ENCODE data around the gene CYBRD1.

Gene CYBRD1

GRCh38 chr2:171574149-171574795, 52.0 kb downstream of the CYBRD1 start:
- H3K9me3 ChIP-seq (ENCODE audit: insufficient read depth, low read depth, low read length), result no peaks in the 10 kb centered on the region
- no peak overlapping the region for H3K4me3 ChIP-seq (ENCODE audit: low read depth, low read length)
- no peak overlapping the region for H2AFZ ChIP-seq (ENCODE audit: insufficient read depth, low read length, poor library complexity)
- no peak overlapping the region for H4K12ac ChIP-seq (ENCODE audit: low read depth, low read length)
- no peak overlapping the region for H3K18ac ChIP-seq (ENCODE audit: low read length)
- no peak overlapping the region for H3K23ac ChIP-seq (ENCODE audit: low read length)
- no peaks in the 10 kb centered on the region for H3K4me1 ChIP-seq (ENCODE audit: control insufficient read depth in 1 of 2, insufficient read depth in 2 of 2, low read length in 2 of 2)
- no peak overlapping the region for H2BK120ac ChIP-seq (ENCODE audit: insufficient read depth, low read length, poor library complexity)
- no peak overlapping the region for H2BK5ac ChIP-seq (ENCODE audit: low read depth, low read length, poor library complexity)
- peak overlapping the region; percentile 23 for H4K8ac ChIP-seq (ENCODE audit: low read depth, low read length)
- WGBS (ENCODE audit: extremely low coverage, insufficient coverage, insufficient read length), result no CpG with 5 or more reads among the region's 21 CpGs
- no peak overlapping the region for H2AK5ac ChIP-seq (ENCODE audit: low read length)
- no peaks in the 10 kb centered on the region for H3K79me2 ChIP-seq (ENCODE audit: control insufficient read depth, insufficient read depth, low read length, poor library complexity)
- H3K27me3 ChIP-seq (ENCODE audit: insufficient read depth, low read length), result no peaks in the 10 kb centered on the region
- H3K27ac ChIP-seq (ENCODE audit: low read depth, low read length), result no peak overlapping the region
- no peak overlapping the region for H2BK12ac ChIP-seq (ENCODE audit: low read length)
- H3K4me2 ChIP-seq (ENCODE audit: low read length), result no peak overlapping the region
- no peak overlapping the region for H3K4ac ChIP-seq (ENCODE audit: low read depth, low read length)
- DNase-seq, result peak; percentile 78 to 88
- H3K14ac ChIP-seq (ENCODE audit: low read length), result no peak overlapping the region
- H4K91ac ChIP-seq (ENCODE audit: low read depth, low read length), result no peak overlapping the region
- H3K36me3 ChIP-seq (ENCODE audit: control insufficient read depth in 1 of 2, insufficient read depth in 2 of 2, low read length in 2 of 2), result no peaks in the 10 kb centered on the region
- H3K79me1 ChIP-seq (ENCODE audit: low read length), result no peaks in the 10 kb centered on the region
- H3K9ac ChIP-seq (ENCODE audit: low read length), result no peak overlapping the region

- H2AK5ac ChIP-seq (ENCODE audit: low read length), result peak overlapping the region; percentile 5
- no peak overlapping the region for H3K4me3 ChIP-seq (ENCODE audit: low read depth, low read length)
- no peaks in the 10 kb centered on the region for H3K9me3 ChIP-seq (ENCODE audit: insufficient read depth, low read depth, low read length)
- H2AFZ ChIP-seq (ENCODE audit: insufficient read depth, low read length, poor library complexity), result no peak overlapping the region
- H3K18ac ChIP-seq (ENCODE audit: low read length), result no peak overlapping the region
- H3K23ac ChIP-seq (ENCODE audit: low read length), result no peak overlapping the region
- H3K9ac ChIP-seq (ENCODE audit: low read length), result no peak overlapping the region
- H3K27ac ChIP-seq (ENCODE audit: low read depth, low read length), result no peak overlapping the region
- H3K4ac ChIP-seq (ENCODE audit: low read depth, low read length), result no peak overlapping the region
- no peak overlapping the region for H4K91ac ChIP-seq (ENCODE audit: low read depth, low read length)
- H3K14ac ChIP-seq (ENCODE audit: low read length), result no peak overlapping the region
- H2BK120ac ChIP-seq (ENCODE audit: insufficient read depth, low read length, poor library complexity), result no peak overlapping the region
- H3K4me1 ChIP-seq (ENCODE audit: control insufficient read depth in 1 of 2, insufficient read depth in 2 of 2, low read length in 2 of 2), result no peaks in the 10 kb centered on the region
- DNase-seq, result no peak
- H3K27me3 ChIP-seq (ENCODE audit: insufficient read depth, low read length), result no peaks in the 10 kb centered on the region
- H4K12ac ChIP-seq (ENCODE audit: low read depth, low read length), result no peak overlapping the region
- WGBS (ENCODE audit: extremely low coverage, insufficient coverage, insufficient read length), result no CpG with 5 or more reads among the region's 5 CpGs
- H3K79me1 ChIP-seq (ENCODE audit: low read length), result no peaks in the 10 kb centered on the region
- H2BK12ac ChIP-seq (ENCODE audit: low read length), result no peak overlapping the region
- H3K79me2 ChIP-seq (ENCODE audit: control insufficient read depth, insufficient read depth, low read length, poor library complexity), result no peaks in the 10 kb centered on the region
- no peak overlapping the region for H2BK5ac ChIP-seq (ENCODE audit: low read depth, low read length, poor library complexity)
- no peaks in the 10 kb centered on the region for H3K36me3 ChIP-seq (ENCODE audit: control insufficient read depth in 1 of 2, insufficient read depth in 2 of 2, low read length in 2 of 2)
- H4K8ac ChIP-seq (ENCODE audit: low read depth, low read length), result no peak overlapping the region
- H3K4me2 ChIP-seq (ENCODE audit: low read length), result no peak overlapping the region
Measured at GRCh38 chr2:171575606-171576005, 53.3 kb downstream of the CYBRD1 start.

GRCh38 chr2:171578127-171578803, 56.0 kb downstream of the CYBRD1 start:
- no peak for DNase-seq
- no peak overlapping the region for H3K23ac ChIP-seq (ENCODE audit: low read length)

GRCh38 chr2:171579481-171579880, 57.2 kb downstream of the CYBRD1 start:
- Histone ChIP-seq H2BK120ac (ENCODE audit: insufficient read depth, low read length, poor library complexity) (no peak overlapping the region), H4K91ac (ENCODE audit: low read depth, low read length) (no peak overlapping the region), H3K4ac (ENCODE audit: low read depth, low read length) (no peak overlapping the region), H3K9me3 (ENCODE audit: insufficient read depth, low read depth, low read length) (no peaks in the 10 kb centered on the region), H3K27me3 (ENCODE audit: insufficient read depth, low read length) (no peaks in the 10 kb centered on the region), H3K23ac (ENCODE audit: low read length) (no peak overlapping the region), H3K27ac (ENCODE audit: low read depth, low read length) (no peak overlapping the region), H3K9ac (ENCODE audit: low read length) (no peak overlapping the region), H4K8ac (ENCODE audit: low read depth, low read length) (no peak overlapping the region), H3K79me2 (ENCODE audit: control insufficient read depth, insufficient read depth, low read length, poor library complexity) (no peaks in the 10 kb centered on the region), H3K4me1 (ENCODE audit: control insufficient read depth in 1 of 2, insufficient read depth in 2 of 2, low read length in 2 of 2) (no peaks in the 10 kb centered on the region), H4K12ac (ENCODE audit: low read depth, low read length) (no peak overlapping the region), H3K14ac (ENCODE audit: low read length) (no peak overlapping the region), H2AFZ (ENCODE audit: insufficient read depth, low read length, poor library complexity) (no peak overlapping the region), H3K4me2 (ENCODE audit: low read length) (no peak overlapping the region), H3K4me3 (ENCODE audit: low read depth, low read length) (no peak overlapping the region), H3K18ac (ENCODE audit: low read length) (no peak overlapping the region), H2BK12ac (ENCODE audit: low read length) (no peak overlapping the region), H3K79me1 (ENCODE audit: low read length) (no peaks in the 10 kb centered on the region), H2AK5ac (ENCODE audit: low read length) (no peak overlapping the region), H2BK5ac (ENCODE audit: low read depth, low read length, poor library complexity) (no peak overlapping the region), H3K36me3 (ENCODE audit: control insufficient read depth in 1 of 2, insufficient read depth in 2 of 2, low read length in 2 of 2) (no peaks in the 10 kb centered on the region)
- no peak for DNase-seq
- no CpG with 5 or more reads among the region's 1 CpG for WGBS (ENCODE audit: extremely low coverage, insufficient coverage, insufficient read length)

More at GRCh38 chr2:171578127-171578803, 56.0 kb downstream of the CYBRD1 start:
- Histone ChIP-seq H2BK120ac (ENCODE audit: insufficient read depth, low read length, poor library complexity) (no peak overlapping the region), H3K27me3 (ENCODE audit: insufficient read depth, low read length) (no peaks in the 10 kb centered on the region), H2AK5ac (ENCODE audit: low read length) (no peak overlapping the region), H3K27ac (ENCODE audit: low read depth, low read length) (no peak overlapping the region), H2AFZ (ENCODE audit: insufficient read depth, low read length, poor library complexity) (no peak overlapping the region), H3K9ac (ENCODE audit: low read length) (no peak overlapping the region), H4K12ac (ENCODE audit: low read depth, low read length) (no peak overlapping the region), H3K14ac (ENCODE audit: low read length) (no peak overlapping the region), H3K4ac (ENCODE audit: low read depth, low read length) (no peak overlapping the region), H2BK5ac (ENCODE audit: low read depth, low read length, poor library complexity) (no peak overlapping the region), H4K8ac (ENCODE audit: low read depth, low read length) (no peak overlapping the region), H3K18ac (ENCODE audit: low read length) (no peak overlapping the region), H3K36me3 (ENCODE audit: control insufficient read depth in 1 of 2, insufficient read depth in 2 of 2, low read length in 2 of 2) (no peaks in the 10 kb centered on the region), H3K9me3 (ENCODE audit: insufficient read depth, low read depth, low read length) (no peaks in the 10 kb centered on the region), H3K79me2 (ENCODE audit: control insufficient read depth, insufficient read depth, low read length, poor library complexity) (no peaks in the 10 kb centered on the region), H4K91ac (ENCODE audit: low read depth, low read length) (no peak overlapping the region), H3K4me3 (ENCODE audit: low read depth, low read length) (no peak overlapping the region), H3K4me1 (ENCODE audit: control insufficient read depth in 1 of 2, insufficient read depth in 2 of 2, low read length in 2 of 2) (no peaks in the 10 kb centered on the region), H3K4me2 (ENCODE audit: low read length) (no peak overlapping the region), H3K79me1 (ENCODE audit: low read length) (no peaks in the 10 kb centered on the region), H2BK12ac (ENCODE audit: low read length) (no peak overlapping the region)
- no CpG with 5 or more reads among the region's 4 CpGs for WGBS (ENCODE audit: extremely low coverage, insufficient coverage, insufficient read length)
